HepG2 (cell line): ENCODE data around the gene CELSR2. TPM values are rescaled to one million over a fixed set of nuclear protein-coding genes. Genes with fewer than 3 reads are reported as not detected.

Experiments used
- ATAC-seq: fragments of 200-7000 bp; cut with Tn5 transposase; 3 replicates; pipeline ENCODE4 v1.9.1; 2020; ENCODE audit warnings: mild to moderate bottlenecking, moderate library complexity
- BruUV-seq: library from RNA; stranded (reverse); fragments of 400-500 nt; replicated peaks from 2 replicates; lab custom pipeline; 2021; lab: Mats Ljungman, UMichigan
- CTCF ChIA-PET: fragments of 300-600 bp; formaldehyde crosslinking; extraction: SDS; loops from one replicate; lab custom pipeline; 2021; ENCODE audit warnings: low total read pairs, inconsistent platforms, low intra/inter-chr PET ratio; lab: Yijun Ruan, JAX
- POLR2A ChIA-PET: fragments of 350-600 bp; sonication (Branson Sonifier 250); formaldehyde crosslinking; loops from one replicate; lab custom pipeline; 2020; ENCODE audit warnings: antibody characterized with exemption, inconsistent platforms; lab: Yijun Ruan, JAX
- DNase-seq: peaks from one replicate; pipeline ENCODE4 v3.0.0-alpha.2; 2015; ENCODE audit warnings: low spot score
- FAIRE-seq: peaks from 3 replicates; lab custom pipeline; 2011; peaks lifted over from hg19 to GRCh38; lab: Jason Lieb, UNC
- H2AFZ ChIP-seq: one replicate; pipeline ENCODE4 v1.6.1; 2011; ENCODE audit warnings: low read length, inconsistent platforms
- H3K27ac ChIP-seq: fragments of 300-600 bp; 3 replicates; pipeline ENCODE4 v1.8.0; 2011; ENCODE audit warnings: mixed run types, mild to moderate bottlenecking, mixed read lengths, low read length, inconsistent platforms; ENCODE audit not compliant: insufficient read depth; ENCODE audit errors: extremely low read length
- H3K27me3 ChIP-seq, 2 experiments: fragments of 200-600 bp in 1 of 2; 2 replicates in 1 of 2; 3 replicates in 1 of 2; pipeline versions ENCODE4 v1.6.0 to v1.8.0; 2011; ENCODE audit warnings: low read length in 2 of 2, mild to moderate bottlenecking in 2 of 2, moderate library complexity in 2 of 2, inconsistent platforms in 1 of 2; ENCODE audit not compliant: insufficient read depth in 2 of 2, control insufficient read depth in 1 of 2
- H3K36me3 ChIP-seq, 2 experiments: fragments of 200-600 bp in 1 of 2; replicated peaks in 1 of 2; 2 replicates in 1 of 2; 3 replicates in 1 of 2; pipeline versions ENCODE4 v1.5.1 to v1.8.0; 2011; ENCODE audit warnings: low read length in 2 of 2, inconsistent platforms in 1 of 2; ENCODE audit not compliant: insufficient read depth in 2 of 2, control insufficient read depth in 1 of 2
- H3K4me1 ChIP-seq: 2 replicates; pipeline ENCODE4 v1.5.1; 2012; ENCODE audit warnings: low read length, inconsistent platforms; ENCODE audit not compliant: insufficient read depth
- H3K4me2 ChIP-seq: 2 replicates; pipeline ENCODE4 v1.6.0; 2011; ENCODE audit warnings: low read depth, low read length, inconsistent platforms
- H3K4me3 ChIP-seq, 3 experiments: fragments of 200-600 bp in 1 of 3; sonication (generic), shearing (Covaris generic) in 1 of 3; replicated peaks in 1 of 3; 2 replicates each; pipeline ENCODE4 v1.5.1; 2011 to 2016; ENCODE audit warnings: low read length in 3 of 3, inconsistent platforms in 2 of 3, low read depth in 2 of 3, mild to moderate bottlenecking in 2 of 3, control low read depth in 1 of 3, mixed read lengths in 1 of 3; ENCODE audit not compliant: insufficient read depth in 1 of 3
- H3K79me2 ChIP-seq: one replicate; pipeline ENCODE4 v1.6.1; 2011; ENCODE audit warnings: low read length, inconsistent platforms; ENCODE audit not compliant: insufficient read depth
- H3K9ac ChIP-seq: 2 replicates; pipeline ENCODE4 v1.6.0; 2011; ENCODE audit warnings: mild to moderate bottlenecking, low read depth, low read length, inconsistent platforms; ENCODE audit not compliant: insufficient read depth
- H3K9me3 ChIP-seq: 2 replicates; pipeline ENCODE4 v1.5.1; 2012; ENCODE audit warnings: mild to moderate bottlenecking, low read length
- H4K20me1 ChIP-seq: 2 replicates; pipeline ENCODE4 v1.6.0; 2011; ENCODE audit warnings: inconsistent platforms, mild to moderate bottlenecking, low read length, moderate library complexity; ENCODE audit not compliant: insufficient read depth
- KDM1A ChIP-seq: IDR thresholded peaks from 2 replicates; pipeline ENCODE4 v1.6.1; 2016; ENCODE audit warnings: missing compliant biosample characterization
- NONO ChIP-seq, 2 experiments: fragments of 450-650 bp in 1 of 2; sonication (generic) in 1 of 2; formaldehyde crosslinking in 1 of 2; IDR thresholded peaks in 1 of 2; conservative IDR thresholded peaks in 1 of 2; 2 replicates each; pipeline versions ENCODE4 v1.6.1 to v1.8.0; 2017 to 2022; ENCODE audit warnings: mild to moderate bottlenecking in 1 of 2, missing genetic modification reagents in 1 of 2, moderate library complexity in 1 of 2
- SALL1 ChIP-seq: sonication (generic); formaldehyde crosslinking; IDR thresholded peaks from 2 replicates; pipeline ENCODE4 v1.8.0; 2022; ENCODE audit warnings: mild to moderate bottlenecking, missing genetic modification reagents
- SMAD3 ChIP-seq: sonication (generic); formaldehyde crosslinking; IDR thresholded peaks from 2 replicates; pipeline ENCODE4 v1.4.0; 2020; ENCODE audit warnings: missing genetic modification reagents
- SP5 ChIP-seq: IDR thresholded peaks from 2 replicates; pipeline ENCODE4 v1.6.1; 2016; ENCODE audit warnings: low read depth, borderline replicate concordance
- ZFP36L2 ChIP-seq: sonication (generic); formaldehyde crosslinking; IDR thresholded peaks from 2 replicates; pipeline ENCODE4 v1.4.0; 2020; ENCODE audit warnings: missing genetic modification reagents
- ZNF282 ChIP-seq: fragments of 450-650 bp; IDR thresholded peaks from 2 replicates; pipeline ENCODE4 v1.6.1; 2018; ENCODE audit not compliant: partially characterized antibody
- ZNF441 ChIP-seq: sonication (generic); formaldehyde crosslinking; IDR thresholded peaks from 2 replicates; pipeline ENCODE4 v1.7.0; 2021; ENCODE audit warnings: missing genetic modification reagents, borderline replicate concordance
- ZNF614 ChIP-seq: IDR thresholded peaks from 2 replicates; pipeline ENCODE4 v1.6.1; 2018; ENCODE audit warnings: missing biosample characterization, missing genetic modification reagents, inconsistent platforms, borderline replicate concordance
- ZSCAN21 ChIP-seq: sonication (generic); formaldehyde crosslinking; IDR thresholded peaks from 2 replicates; pipeline ENCODE4 v1.8.0; 2022; ENCODE audit warnings: mild to moderate bottlenecking, missing genetic modification reagents, moderate library complexity, borderline replicate concordance
- WGBS: methylation state at CpG from one replicate; pipeline ENCODE4 v1.1.6; 2017; ENCODE audit warnings: low lambda C conversion rate; 5-methylcytosine and 5-hydroxymethylcytosine counted together
- in situ Hi-C: cut with HindIII; loops from 2 replicates; pipeline ENCODE4 v1.10.0; 2017; ENCODE audit warnings: low pct_unique_long_range_greater_than_20kb; ENCODE audit not compliant: extremely low pct_ligation_motif_present
- intact Hi-C: fragments of 100-400 bp; cut with micrococcal nuclease; formaldehyde crosslinking; loops from one replicate; pipeline ENCODE4 v1.10.0; 2022; ENCODE audit not compliant: unreplicated experiment
- polyA plus RNA-seq, 8 experiments: library from polyadenylated mRNA; depleted of rRNA in 3 of 8; stranded (reverse) in 7 of 8; unstranded in 1 of 8; fragments of >200 nt; fragmentation: Illumina TruSeq in 4 of 8; extraction: Trizol in 4 of 8; gene quantifications; 2 replicates each; pipeline versions ENCODE4 v1.2.1 to v1.2.3, GENCODE V29; 2011 to 2016; ENCODE audit warnings: low read depth in 4 of 8, missing spikeins in 1 of 8, mixed read lengths in 1 of 8; ENCODE audit not compliant: insufficient read depth in 1 of 8
- total RNA-seq, 5 experiments: library from RNA; depleted of rRNA; stranded (reverse); fragments of >200 nt; fragmentation: Illumina TruSeq; extraction: Trizol; gene quantifications; 2 replicates each; pipeline ENCODE4 v1.2.3, GENCODE V29; 2016; ENCODE audit warnings: low read depth in 1 of 5
- TF ChIP-seq, protein P1 (sequence below): sonication (generic); formaldehyde crosslinking; conservative IDR thresholded peaks from 2 replicates; pipeline ENCODE4 v1.4.0; 2020; ENCODE audit warnings: missing genetic modification reagents
- TF ChIP-seq, protein P2 (sequence below): IDR thresholded peaks from 2 replicates; pipeline ENCODE4 v1.6.1; 2016; ENCODE audit warnings: missing compliant biosample characterization, missing genetic modification reagents, borderline replicate concordance

The CELSR2 gene
- total and polyA plus RNA-seq, 2 of the 13 experiments (the other 11 are each of a cell fraction or from before 2014, with no cell fraction given) = 4.0 to 6.6 TPM

DNA sequence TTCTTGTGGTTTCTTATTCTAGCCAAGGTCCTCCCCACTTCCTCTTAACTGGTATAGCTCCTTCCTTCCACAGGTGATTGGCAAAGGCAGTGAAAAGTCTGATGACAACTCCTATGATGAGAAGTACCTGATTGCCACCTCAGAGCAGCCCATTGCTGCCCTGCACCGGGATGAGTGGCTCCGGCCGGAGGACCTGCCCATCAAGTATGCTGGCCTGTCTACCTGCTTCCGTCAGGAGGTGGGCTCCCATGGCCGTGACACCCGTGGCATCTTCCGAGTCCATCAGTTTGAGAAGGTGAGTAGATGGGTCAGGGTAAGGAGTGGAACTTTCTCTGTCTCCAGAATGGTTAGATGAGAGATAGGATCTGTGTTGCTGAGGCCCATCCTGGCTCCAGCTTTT is 14.2 kb upstream of the CELSR2 start:
- Histone ChIP-seq H3K27ac (no peak overlapping the region), H2AFZ (no peak overlapping the region), H3K9me3 (no peaks in the 10 kb centered on the region), H3K4me3 (no peak overlapping the region), H3K79me2 (no peaks in the 10 kb centered on the region), H4K20me1 (no peaks in the 10 kb centered on the region; the same call in 1 of the 2 replicates), H3K9ac (no peak overlapping the region), H3K4me1 (peaks cover 16% of the 10 kb centered on the region), H3K4me2 (no peak overlapping the region), H3K27me3 (no peaks in the 10 kb centered on the region), H3K36me3 (peaks cover 32 to 81% of the 10 kb centered on the region in 2 experiments)
- ATAC-seq (no peak), FAIRE-seq (no peak), DNase-seq (no peak)
- ChIA-PET CTCF (no interaction called here), POLR2A (no interaction called here)
- no TSS peak for BruUV-seq
- TF ChIP-seq, protein P1, sequence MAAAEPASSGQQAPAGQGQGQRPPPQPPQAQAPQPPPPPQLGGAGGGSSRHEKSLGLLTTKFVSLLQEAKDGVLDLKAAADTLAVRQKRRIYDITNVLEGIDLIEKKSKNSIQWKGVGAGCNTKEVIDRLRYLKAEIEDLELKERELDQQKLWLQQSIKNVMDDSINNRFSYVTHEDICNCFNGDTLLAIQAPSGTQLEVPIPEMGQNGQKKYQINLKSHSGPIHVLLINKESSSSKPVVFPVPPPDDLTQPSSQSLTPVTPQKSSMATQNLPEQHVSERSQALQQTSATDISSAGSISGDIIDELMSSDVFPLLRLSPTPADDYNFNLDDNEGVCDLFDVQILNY (CRISPR knock-in tag) = no peak
- TF ChIP-seq SALL1 (CRISPR knock-in tag) = no peak
- TF ChIP-seq NONO (IDR thresholded peaks at IDR 0.05) = no peak
- TF ChIP-seq NONO (CRISPR knock-in tag; conservative IDR thresholded peaks at IDR 0.05) = no peak
- no peak for TF ChIP-seq ZFP36L2 (CRISPR knock-in tag)
- TF ChIP-seq, protein P2, sequence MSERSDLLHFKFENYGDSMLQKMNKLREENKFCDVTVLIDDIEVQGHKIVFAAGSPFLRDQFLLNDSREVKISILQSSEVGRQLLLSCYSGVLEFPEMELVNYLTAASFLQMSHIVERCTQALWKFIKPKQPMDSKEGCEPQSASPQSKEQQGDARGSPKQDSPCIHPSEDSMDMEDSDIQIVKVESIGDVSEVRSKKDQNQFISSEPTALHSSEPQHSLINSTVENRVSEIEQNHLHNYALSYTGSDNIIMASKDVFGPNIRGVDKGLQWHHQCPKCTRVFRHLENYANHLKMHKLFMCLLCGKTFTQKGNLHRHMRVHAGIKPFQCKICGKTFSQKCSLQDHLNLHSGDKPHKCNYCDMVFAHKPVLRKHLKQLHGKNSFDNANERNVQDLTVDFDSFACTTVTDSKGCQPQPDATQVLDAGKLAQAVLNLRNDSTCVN (CRISPR knock-in tag) = no peak
- no peak for TF ChIP-seq ZNF614 (CRISPR knock-in tag)
- TF ChIP-seq ZSCAN21 (CRISPR knock-in tag) = no peak
- TF ChIP-seq SP5 = no peak
- no peak for TF ChIP-seq ZNF282
- TF ChIP-seq KDM1A (CRISPR knock-in tag) = no peak
- no peak for TF ChIP-seq ZNF441 (CRISPR knock-in tag)
- TF ChIP-seq SMAD3 (CRISPR knock-in tag) = no peak
- intact Hi-C loops = loop anchor here (5.0 kb wide), 1 partner anchor 33 kb away; no protein-coding TSS in a partner anchor
- 100% methylated on average over 7 of the region's 7 CpGs for WGBS
- in situ Hi-C loops = no loop called here
